B cell (primary cell): Measurements from ENCODE around the gene NSD1. TPM values are rescaled to one million over a fixed set of nuclear protein-coding genes. Genes with fewer than 3 reads are reported as not detected.

Source experiments
- ATAC-seq: fragments of 200-7000 bp; cut with Tn5 transposase; one replicate; pipeline ENCODE4 v1.10.0; 2021; ENCODE audit warnings: low read depth, mild to moderate bottlenecking, moderate number of reproducible peaks, moderate library complexity
- CTCF ChIA-PET: fragments of 350-600 bp; sonication (Branson Sonifier 250); formaldehyde crosslinking; loops from one replicate; lab custom pipeline; 2021; ENCODE audit warnings: antibody characterized with exemption, inconsistent platforms; lab: Charles Lee
- POLR2A ChIA-PET: fragments of 350-600 bp; sonication (Branson Sonifier 250); formaldehyde crosslinking; loops from one replicate; lab custom pipeline; 2021; ENCODE audit warnings: antibody characterized with exemption; lab: Charles Lee
- DNase-seq: peaks from one replicate; pipeline ENCODE4 v3.0.0; 2013
- H2AFZ ChIP-seq: 2 replicates; pipeline ENCODE4 v1.6.1; 2012; ENCODE audit warnings: mild to moderate bottlenecking, low read depth, low read length; ENCODE audit not compliant: insufficient read depth, poor library complexity, severe bottlenecking
- H3K27ac ChIP-seq, 2 donors: 1 replicate in 1 of 2; 2 replicates in 1 of 2; pipeline ENCODE4 v1.5.1; 2012 to 2013; ENCODE audit warnings: low read length in 2 of 2, mild to moderate bottlenecking in 2 of 2, moderate library complexity in 1 of 2
- H3K27me3 ChIP-seq, 4 experiments: fragments of 200-600 bp in 1 of 4; sonication (generic) in 1 of 4; replicated peaks in 1 of 4; 1 replicate in 2 of 4; 2 replicates in 2 of 4; pipeline versions ENCODE4 v1.6.1 to v1.7.0; 2013 to 2016; ENCODE audit warnings: low read length in 3 of 4, mild to moderate bottlenecking in 2 of 4, mixed read lengths in 1 of 4, moderate library complexity in 1 of 4; ENCODE audit not compliant: insufficient read depth in 4 of 4, control insufficient read depth in 3 of 4; ENCODE audit errors: control extremely low read depth in 1 of 4
- H3K36me3 ChIP-seq, 2 experiments: replicated peaks in 1 of 2; 1 replicate in 1 of 2; 2 replicates in 1 of 2; pipeline versions ENCODE4 v1.6.1 to v1.7.1; 2013; ENCODE audit warnings: low read length in 1 of 2; ENCODE audit not compliant: insufficient read depth in 2 of 2, control insufficient read depth in 1 of 2; ENCODE audit errors: control extremely low read depth in 1 of 2, extremely low read depth in 1 of 2
- H3K4me1 ChIP-seq, 2 donors: fragments of 200-600 bp in 1 of 2; sonication (generic) in 1 of 2; 1 replicate in 1 of 2; 2 replicates in 1 of 2; pipeline versions ENCODE4 v1.5.1 to v1.6.1; 2013 to 2017; ENCODE audit warnings: low read length in 2 of 2; ENCODE audit not compliant: control insufficient read depth in 2 of 2, insufficient read depth in 2 of 2
- H3K4me2 ChIP-seq: replicated peaks from 2 replicates; pipeline ENCODE3; 2012; ENCODE audit warnings: mild to moderate bottlenecking, low read depth, low read length; ENCODE audit not compliant: poor library complexity, severe bottlenecking
- H3K4me3 ChIP-seq, 5 experiments: fragments of 200-600 bp in 1 of 5; sonication (generic) in 1 of 5; 1 replicate in 3 of 5; 2 replicates in 2 of 5; pipeline versions ENCODE4 v1.5.1 to v1.7.0; 2011 to 2016; ENCODE audit warnings: low read length in 4 of 5, mild to moderate bottlenecking in 4 of 5, low read depth in 2 of 5, control low read depth in 1 of 5, moderate library complexity in 1 of 5; ENCODE audit not compliant: insufficient read depth in 1 of 5; ENCODE audit errors: control extremely low read depth in 1 of 5, extremely low read depth in 1 of 5
- H3K79me2 ChIP-seq: fragments of 200-600 bp; sonication (generic); one replicate; pipeline ENCODE4 v1.6.0; 2016; ENCODE audit warnings: low read length; ENCODE audit not compliant: control insufficient read depth, insufficient read depth
- H3K9ac ChIP-seq: fragments of 200-600 bp; sonication (generic); 2 replicates; pipeline ENCODE4 v1.6.1; 2017; ENCODE audit warnings: mild to moderate bottlenecking, low read length, moderate library complexity
- H3K9me3 ChIP-seq, 3 donors: one replicate each; pipeline versions ENCODE4 v1.6.1 to v1.7.1; 2013; ENCODE audit warnings: low read length in 2 of 3; ENCODE audit not compliant: control insufficient read depth in 2 of 3, insufficient read depth in 1 of 3; ENCODE audit errors: control extremely low read depth in 1 of 3
- H4K20me1 ChIP-seq: 2 replicates; pipeline ENCODE4 v1.6.0; 2012; ENCODE audit warnings: mild to moderate bottlenecking, low read length; ENCODE audit not compliant: insufficient read depth, control insufficient read depth, poor library complexity, severe bottlenecking
- H3K27ac Mint-ChIP-seq: one replicate; pipeline ENCODE4 v1.8.0; 2021; ENCODE audit warnings: mixed read lengths
- H3K27me3 Mint-ChIP-seq: one replicate; pipeline ENCODE4 v1.8.0; 2021; ENCODE audit warnings: mixed read lengths
- H3K4me1 Mint-ChIP-seq: one replicate; pipeline ENCODE4 v1.8.0; 2021; ENCODE audit warnings: mixed read lengths
- H3K4me3 Mint-ChIP-seq: one replicate; pipeline ENCODE4 v1.8.0; 2021; ENCODE audit warnings: mixed read lengths
- H3K9me3 Mint-ChIP-seq: one replicate; pipeline ENCODE4 v1.8.0; 2022; ENCODE audit warnings: mixed read lengths; ENCODE audit not compliant: insufficient read depth
- CTCF ChIP-seq: fragments of 200-600 bp; IDR thresholded peaks from one replicate; pipeline ENCODE4 v1.8.0; 2022; ENCODE audit warnings: antibody characterized with exemption, mild to moderate bottlenecking
- EZH2 ChIP-seq: IDR thresholded peaks from 2 replicates; pipeline ENCODE4 v1.6.1; 2012; ENCODE audit warnings: borderline replicate concordance, low read depth, mild to moderate bottlenecking, moderate library complexity, low read length; ENCODE audit not compliant: insufficient read depth, poor library complexity, severe bottlenecking
- WGBS: methylation state at CpG from one replicate; pipeline ENCODE4 v1.1.5; 2013; ENCODE audit warnings: missing lambda C conversion rate; ENCODE audit not compliant: insufficient coverage; 5-methylcytosine and 5-hydroxymethylcytosine counted together
- intact Hi-C: fragments of 100-400 bp; cut with micrococcal nuclease; formaldehyde crosslinking; loops from one replicate; pipeline ENCODE4 v1.10.0; 2022
- polyA plus RNA-seq: library from polyadenylated mRNA; depleted of rRNA; stranded (reverse); fragments of >200 nt; gene quantifications from 2 replicates; pipeline ENCODE4 v1.2.3, GENCODE V29; 2012
- total RNA-seq, 2 donors: library from RNA; stranded (reverse); fragments of 120-200 nt in 1 of 2; gene quantifications; 1 replicate in 1 of 2; 2 replicates in 1 of 2; pipeline versions ENCODE4 v1.2.3 to v1.2.4, GENCODE V29; 2013 to 2022

Gene NSD1
- total and polyA plus RNA-seq, 2 donors (not counting 1 experiment from before 2014, with no cell fraction given), result 10.8 to 145 TPM

GRCh38 chr5:177122566-177122965, 11.0 kb upstream of the NSD1 start:
- ChIA-PET CTCF (interaction anchor here (0.7 kb wide), 1 partner anchor 37 kb away, joined by 5 read pairs; no protein-coding TSS in a partner anchor), POLR2A (interaction anchor here (0.7 kb wide), 1 partner anchor 17 kb away, joined by 4 read pairs; no protein-coding TSS in a partner anchor)
- H3K27ac ChIP-seq, result no peak overlapping the region
- no peaks in the 10 kb centered on the region for H3K27me3 ChIP-seq
- no peaks in the 10 kb centered on the region for H4K20me1 ChIP-seq
- no peak overlapping the region for H3K9ac ChIP-seq
- no peak overlapping the region for H3K4me2 ChIP-seq
- ATAC-seq, result no peak
- Mint-ChIP-seq H3K27me3 (no peaks in the 10 kb centered on the region), H3K27ac (peak overlapping the region; percentile 33), H3K4me1 (peaks cover 20% of the 10 kb centered on the region), H3K4me3 (no peak overlapping the region), H3K9me3 (no peaks in the 10 kb centered on the region)
- DNase-seq, result no peak
- H3K79me2 ChIP-seq, result no peaks in the 10 kb centered on the region
- H3K4me1 ChIP-seq, result peaks cover 13 to 16% of the 10 kb centered on the region in 2 donors
- WGBS, result 99% methylated on average over 5 of the region's 5 CpGs
- no peak overlapping the region for H3K4me3 ChIP-seq
- TF ChIP-seq EZH2 (no peak), CTCF (no peak)
- H3K9me3 ChIP-seq, result no peaks in the 10 kb centered on the region
- no peaks in the 10 kb centered on the region for H3K36me3 ChIP-seq
- no peak overlapping the region for H2AFZ ChIP-seq
- intact Hi-C loops, result no loop called here

GRCh38 chr5:177123789-177124485, 9.6 kb upstream of the NSD1 start:
- Mint-ChIP-seq H3K4me3 (peak overlapping the region; percentile 74), H3K27ac (peak overlapping the region; percentile 81)
- CTCF ChIA-PET, result interaction anchor here (0.6 to 9.5 kb wide), 5 partner anchors 9 to 463 kb away, joined by 3 to 89 read pairs (median 3); no protein-coding TSS in a partner anchor

More at GRCh38 chr5:177123789-177124485, 9.6 kb upstream of the NSD1 start:
- no peaks in the 10 kb centered on the region for H3K9me3 Mint-ChIP-seq
- intact Hi-C loops, result no loop called here
- Histone ChIP-seq H3K36me3 (no peaks in the 10 kb centered on the region), H3K4me1 (peaks cover 13 to 22% of the 10 kb centered on the region in 2 donors), H3K4me3 (peak overlapping the region in 3 of 5 experiments; percentile 4 to 14 (median 13)), H3K9me3 (no peaks in the 10 kb centered on the region), H3K4me2 (peak overlapping the region; percentile 52), H2AFZ (peak overlapping the region; percentile 44), H3K27ac (peak overlapping the region; percentile 50 to 73), H3K27me3 (no peaks in the 10 kb centered on the region), H3K9ac (peak overlapping the region; percentile 1), H3K79me2 (no peaks in the 10 kb centered on the region), H4K20me1 (no peaks in the 10 kb centered on the region)
- H3K4me1 Mint-ChIP-seq, result peaks cover 25% of the 10 kb centered on the region
- TF ChIP-seq EZH2 (no peak), CTCF (no peak)
- DNase-seq (peak; percentile 62), ATAC-seq (peak; percentile 59)
- POLR2A ChIA-PET, result interaction anchor here (1.4 kb wide), 1 partner anchor 9 kb away, joined by 8 read pairs; the partner anchor contains the start of gene NSD1
- WGBS, result 38% methylated on average over 8 of the region's 15 CpGs
- H3K27me3 Mint-ChIP-seq, result no peaks in the 10 kb centered on the region
